GF-D8 (cell line): ENCODE measurements around the gene ACP1.
"Not testable (repeated sequence)": the region's sequence is repeated elsewhere in the genome, so short reads cannot be mapped to it uniquely, and the experiment has no call there.

Experiments
- DNase-seq: peaks from one replicate; lab custom pipeline; 2025; lab: John Stamatoyannopoulos, UW

Gene ACP1

DNA sequence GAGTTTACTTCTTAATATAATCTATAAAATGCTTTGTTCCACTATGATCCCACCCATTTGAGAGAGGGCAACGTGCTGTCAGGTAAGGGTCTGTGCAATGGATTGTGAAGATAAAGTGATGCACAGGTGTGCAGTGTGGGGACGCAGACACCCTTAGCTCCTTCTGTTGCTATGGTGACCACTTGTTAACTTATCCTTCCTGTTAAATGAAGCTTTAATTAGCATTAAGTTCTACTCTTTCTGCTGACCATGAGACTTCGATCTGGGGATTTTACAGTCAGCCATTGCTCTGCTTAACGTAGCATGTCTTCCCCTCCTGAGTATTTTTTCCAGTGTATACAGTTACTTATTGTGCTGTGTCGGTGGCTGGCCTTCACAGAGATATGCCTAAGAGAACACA, 46.2 kb downstream of the ACP1 start:
- DNase-seq: no peak

DNA sequence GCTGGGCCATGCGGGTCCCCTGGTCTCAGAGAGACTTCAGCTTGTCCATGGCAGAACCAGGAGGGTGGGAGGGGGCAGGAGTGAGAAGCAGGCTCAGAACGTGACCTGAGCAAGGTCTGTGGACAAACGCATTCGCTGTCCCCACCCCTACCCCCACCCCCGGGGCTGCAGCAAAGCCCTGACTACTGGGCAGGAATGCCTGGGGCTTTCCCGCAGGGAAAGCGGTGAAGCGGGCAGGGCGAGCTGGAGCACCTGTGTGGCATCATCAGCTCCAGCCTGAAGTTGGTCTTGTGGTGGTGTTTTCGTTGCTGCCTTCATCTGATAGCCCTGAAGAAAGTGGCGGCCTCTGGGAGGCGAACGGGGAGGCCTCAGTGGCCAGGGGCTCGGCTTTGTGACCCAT, 49.2 kb downstream of the ACP1 start:
- DNase-seq: no peak

- no peak for DNase-seq
These were observed 50.0 kb downstream of the ACP1 start for GRCh38 chr2:314561-315336.

DNA sequence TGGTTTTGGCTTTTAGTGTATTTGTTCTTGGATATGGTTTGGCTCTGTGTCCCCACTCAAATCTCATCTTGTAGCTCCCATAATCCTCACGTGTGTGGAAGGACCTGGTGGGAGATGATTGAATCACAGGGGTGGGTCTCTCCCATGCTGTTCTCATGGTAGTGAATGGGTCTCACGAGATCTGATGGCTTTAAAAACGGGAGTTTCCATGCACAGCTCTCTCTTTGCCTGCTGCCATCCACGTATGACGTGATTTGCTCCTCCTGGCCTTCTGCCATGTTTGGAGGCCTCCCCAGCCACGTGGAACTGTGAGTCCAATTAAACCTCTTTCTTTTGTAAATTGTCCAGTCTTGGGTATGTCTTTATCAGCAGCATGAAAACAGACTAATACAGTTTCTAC, 51.2 kb downstream of the ACP1 start:
- DNase-seq: not testable (repeated sequence)

- no peak for DNase-seq
These were observed 51.6 kb downstream of the ACP1 start for GRCh38 chr2:316381-316780.

DNA sequence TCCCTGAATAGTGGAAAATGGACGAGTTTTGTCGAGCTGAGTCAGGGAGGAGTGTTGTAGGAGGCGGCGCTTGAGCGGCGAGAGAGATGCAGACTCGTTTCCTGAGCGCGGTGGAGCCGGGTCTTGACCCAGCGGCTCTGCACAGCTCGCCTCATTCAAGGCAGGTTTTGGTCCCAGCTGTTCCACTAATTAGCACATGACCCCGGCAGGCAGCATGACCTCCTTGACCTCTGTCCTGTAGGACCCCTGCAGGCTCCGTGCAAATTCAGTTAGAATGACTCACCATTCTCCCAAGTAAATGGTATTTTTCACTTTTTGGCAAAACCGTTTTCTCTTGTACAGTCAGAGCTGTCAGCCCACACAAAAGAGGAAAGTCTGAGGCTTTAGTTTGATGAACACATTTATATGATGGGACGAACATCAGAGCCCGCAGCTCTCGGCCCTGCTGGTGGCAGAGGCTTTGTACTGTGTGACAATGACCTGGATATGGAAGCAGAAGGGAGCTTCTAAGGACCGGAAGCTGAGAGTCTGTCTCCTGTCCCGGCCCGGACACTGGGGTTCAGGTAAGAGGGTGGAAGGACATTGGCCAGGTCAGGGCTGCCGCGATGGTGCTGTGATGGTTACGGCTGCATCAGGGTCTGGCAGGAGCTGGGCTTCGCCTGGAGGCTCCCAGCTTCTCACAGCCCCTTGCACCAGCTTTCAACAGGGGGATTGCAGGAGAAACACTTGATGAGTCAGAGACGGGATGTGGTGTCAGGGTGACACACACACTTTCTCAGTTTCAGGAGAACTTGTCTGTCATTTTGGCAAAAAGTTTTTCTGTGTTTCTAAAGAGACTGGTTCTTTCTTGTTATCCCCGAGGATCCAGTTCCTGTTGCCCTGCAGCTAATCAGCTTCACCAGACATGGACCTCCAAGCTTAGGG, 53.0 kb downstream of the ACP1 start:
- no peak for DNase-seq

- DNase-seq: no peak
These were observed 54.4 kb downstream of the ACP1 start for GRCh38 chr2:319059-319600.

DNA sequence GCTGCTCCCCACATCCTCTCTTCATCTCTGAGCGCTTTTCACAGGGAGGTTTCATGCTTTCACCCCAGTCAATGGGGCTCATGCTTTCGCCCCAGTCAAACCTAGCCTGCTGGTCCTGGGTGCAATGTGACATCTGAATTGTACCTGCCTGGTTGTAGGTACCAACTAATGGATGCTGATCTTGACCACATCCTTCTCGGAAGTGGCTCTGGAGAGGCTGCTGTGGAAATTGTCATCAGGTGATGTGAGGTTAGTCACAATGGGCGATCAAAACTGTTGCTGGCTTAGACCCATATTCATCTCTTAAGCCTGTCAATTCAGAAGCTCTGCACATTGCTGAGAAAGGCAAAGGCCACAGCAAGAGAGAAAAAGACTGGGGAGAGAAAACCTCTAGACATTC, 55.8 kb downstream of the ACP1 start:
- DNase-seq: no peak

GRCh38 chr2:322326-322725, 57.6 kb downstream of the ACP1 start:
- no peak for DNase-seq

- no peak for DNase-seq
These were observed 58.3 kb downstream of the ACP1 start for GRCh38 chr2:323035-323434.
